ENCODE results near the gene GAB1.

The GAB1 gene

DNA sequence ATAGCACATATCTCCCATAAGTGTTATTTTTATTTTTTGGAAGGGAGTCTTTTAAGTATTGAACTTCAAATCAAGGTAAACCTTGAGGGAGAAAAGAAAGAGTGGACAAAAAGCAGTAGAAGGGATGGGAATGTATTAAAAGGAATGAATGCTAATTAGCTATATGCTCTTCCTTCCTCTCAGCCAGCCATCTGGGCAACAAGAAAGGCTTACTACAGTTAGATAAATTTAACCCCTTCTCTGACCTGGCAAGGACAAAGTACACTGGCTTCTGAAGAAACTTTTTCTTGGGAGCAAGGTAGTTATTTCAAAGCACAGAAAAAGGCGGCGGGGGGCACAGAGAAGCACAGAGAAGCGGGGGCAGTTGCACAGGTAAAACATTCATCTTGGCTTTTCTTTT is 54.6 kb downstream of the GAB1 start:
- no peak for DNase-seq

DNA sequence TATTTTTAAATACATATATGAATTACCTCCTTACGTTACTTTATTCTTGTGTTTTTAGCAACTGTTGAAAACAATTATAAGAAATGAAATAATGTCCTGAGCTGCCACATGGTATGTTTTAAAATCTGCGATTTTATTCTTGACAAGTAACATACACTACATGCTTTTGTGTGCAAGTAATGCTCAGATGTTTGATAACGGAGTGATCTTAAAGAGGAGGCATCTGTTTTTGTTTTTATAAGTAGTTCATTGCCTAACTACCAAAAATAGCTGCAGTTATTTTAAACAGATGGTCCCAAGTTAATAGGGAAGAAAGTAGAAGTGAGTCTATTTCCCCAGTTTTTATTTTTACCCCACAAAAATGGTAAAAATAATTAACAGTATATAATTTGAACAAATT is 55.2 kb downstream of the GAB1 start:
- DNase-seq, result no peak

DNA sequence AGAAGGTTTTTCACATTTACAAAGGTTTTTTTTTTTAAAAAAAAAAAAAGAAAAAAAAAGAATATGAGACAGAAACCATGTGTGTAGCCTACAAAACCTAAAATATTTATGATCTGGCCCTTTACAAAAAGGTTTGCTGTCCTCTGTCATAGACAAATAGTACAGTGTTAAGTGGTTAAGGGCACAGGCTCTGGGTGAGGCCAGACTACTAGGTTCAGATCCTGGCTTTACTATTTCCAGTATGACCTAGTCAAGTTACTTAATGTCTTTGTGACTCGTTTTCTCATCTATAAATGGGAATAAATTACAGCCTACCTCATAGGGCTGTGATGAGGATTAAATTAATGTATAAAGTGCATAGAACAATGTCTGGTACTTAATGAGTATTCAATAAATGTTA is 56.5 kb downstream of the GAB1 start:
- DNase-seq, result no peak

DNA sequence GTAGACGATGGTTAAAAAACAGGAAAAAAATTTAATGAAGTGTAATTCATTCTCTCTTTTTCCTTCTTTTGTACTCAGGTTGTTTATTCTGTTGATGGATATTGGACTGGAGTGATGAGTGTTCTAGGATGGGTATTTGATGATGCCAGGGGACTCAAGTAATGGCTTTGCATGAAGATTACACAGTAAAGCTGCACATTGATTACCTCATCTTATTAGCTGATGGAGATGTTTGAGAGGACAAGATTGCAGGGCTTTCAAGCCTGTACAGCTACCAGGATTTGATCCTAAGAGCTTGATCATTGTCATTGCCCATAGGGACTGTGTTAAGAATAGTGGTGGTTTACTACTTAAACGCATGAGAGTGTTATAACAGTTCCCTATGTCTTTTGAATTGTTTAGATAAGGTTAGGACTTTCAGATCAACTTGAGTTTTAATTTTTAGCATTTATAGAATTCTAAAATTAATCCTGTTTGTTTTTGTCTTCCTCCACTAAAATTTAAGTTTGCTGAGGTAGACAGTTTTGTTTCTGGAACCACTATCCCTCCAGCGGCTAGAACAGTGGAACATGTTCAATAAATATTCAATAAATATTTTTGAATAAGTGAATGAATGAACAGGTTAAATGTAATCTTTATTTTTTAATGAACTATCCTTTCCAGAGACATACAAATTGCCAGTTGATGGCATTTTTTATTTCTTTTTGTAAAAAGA is 58.2 kb downstream of the GAB1 start:
- DNase-seq, result no peak

DNA sequence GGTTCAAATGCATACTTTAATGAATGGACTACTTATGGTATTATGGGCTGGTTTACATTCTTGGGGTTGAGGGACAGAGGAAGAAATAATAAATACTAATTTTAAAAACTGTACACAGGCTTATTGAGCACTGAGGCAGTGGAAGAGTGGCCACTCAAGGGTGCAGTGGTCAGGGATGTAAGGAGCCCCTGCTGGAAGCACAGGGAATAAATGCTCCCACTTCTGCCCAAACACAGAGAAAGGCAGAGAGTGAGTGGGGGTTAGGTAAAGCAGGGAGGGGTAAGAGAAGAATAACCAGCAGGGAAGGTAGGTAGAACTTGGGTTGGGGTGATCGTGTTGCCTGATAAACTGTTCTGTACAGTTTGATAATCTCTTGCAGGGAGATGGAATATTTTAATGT is 60.0 kb downstream of the GAB1 start:
- DNase-seq, result no peak

DNA sequence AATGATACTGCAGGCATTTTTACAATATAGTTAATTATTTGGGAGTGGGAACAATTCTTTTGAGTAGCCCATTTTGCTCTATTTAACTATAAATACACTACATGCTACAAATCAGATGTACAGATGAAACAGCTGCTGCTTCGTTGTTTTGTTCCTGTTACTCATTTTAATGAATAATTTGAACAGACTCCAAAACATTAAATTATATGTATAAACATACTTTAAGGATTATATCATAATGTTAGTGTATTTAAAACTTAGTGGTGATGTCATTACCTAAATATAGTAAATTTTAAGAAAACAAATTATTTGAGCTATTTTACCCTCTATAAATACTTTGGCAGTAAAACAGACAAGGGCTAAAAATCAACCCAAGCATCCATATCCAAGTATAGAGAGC is 60.7 kb downstream of the GAB1 start:
- DNase-seq, result no peak

DNA sequence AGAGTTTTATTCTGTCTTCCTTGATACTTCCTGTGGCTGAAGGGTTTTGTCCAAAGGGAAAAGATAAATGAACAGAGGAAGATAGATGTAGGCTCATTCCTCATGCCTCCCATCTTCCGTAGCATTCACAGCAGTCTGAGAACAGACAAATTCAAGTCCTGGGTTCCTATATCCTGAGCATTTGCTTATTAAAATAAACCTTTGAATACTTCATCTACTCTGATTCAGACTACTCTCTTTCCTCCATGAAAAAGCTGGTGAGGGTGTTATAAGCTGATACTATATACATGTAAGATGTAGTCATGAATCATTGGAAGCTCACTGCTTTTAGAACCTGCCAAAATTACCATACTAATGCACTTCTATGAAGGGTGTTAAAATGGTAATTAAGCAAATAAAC is 61.2 kb downstream of the GAB1 start:
- DNase-seq, result no peak

DNA sequence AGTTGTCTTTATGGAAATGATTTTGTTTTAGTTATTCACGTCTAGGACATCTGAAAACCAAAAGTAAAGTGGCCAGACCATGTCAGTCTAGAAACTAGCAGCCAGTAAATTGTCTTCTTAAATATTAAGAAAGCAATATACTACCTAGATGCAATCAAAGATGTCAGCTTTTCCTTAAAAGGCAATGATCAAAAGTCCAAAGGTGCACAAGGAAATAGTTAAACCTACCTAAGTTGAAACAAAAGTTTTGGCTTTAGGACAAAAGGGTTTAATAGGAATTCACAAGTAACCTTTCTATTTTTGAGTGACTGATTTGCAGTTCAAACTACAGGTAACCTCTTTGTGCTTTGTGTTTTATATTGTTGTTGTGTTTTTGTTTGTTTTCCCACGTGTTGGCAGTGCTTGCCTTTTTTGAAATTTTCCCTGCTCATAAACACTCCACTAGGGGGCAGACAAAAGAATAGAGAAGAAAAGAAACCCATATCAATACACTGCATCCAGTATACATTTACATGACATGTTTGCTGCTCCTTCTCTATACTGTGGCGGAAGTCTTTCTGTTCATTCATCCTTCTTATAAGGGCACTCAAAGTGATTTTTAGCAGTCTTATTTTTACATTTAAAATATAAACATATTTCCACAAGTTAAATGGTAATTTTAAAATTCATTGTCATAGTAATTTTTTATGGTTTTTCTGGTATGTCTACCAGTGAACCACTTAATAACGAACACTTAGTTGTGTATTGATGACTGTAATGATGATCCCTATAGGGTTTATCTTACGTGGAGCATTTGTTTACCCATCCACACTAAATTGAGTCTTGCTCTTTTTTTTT is 62.7 kb downstream of the GAB1 start:
- no peak for DNase-seq

DNA sequence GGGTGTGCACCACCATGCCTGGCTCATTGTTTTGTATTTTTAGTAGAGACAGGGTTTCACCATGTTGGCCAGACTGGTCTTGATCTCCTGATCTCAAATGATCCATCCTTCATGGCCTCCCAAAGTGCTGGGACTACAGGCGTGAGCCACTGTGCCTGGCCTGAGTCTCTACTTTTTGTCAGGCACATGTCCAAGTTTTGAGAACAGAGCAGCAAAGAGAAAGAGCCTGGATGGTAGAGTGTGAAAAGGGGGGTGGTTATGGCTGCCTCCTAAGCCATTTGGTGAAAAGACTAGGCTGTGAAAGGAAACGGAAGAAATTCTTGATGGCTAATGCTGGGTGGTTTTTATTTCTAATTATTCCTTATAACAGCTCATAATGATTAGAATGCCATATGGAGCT is 63.4 kb downstream of the GAB1 start:
- no peak for DNase-seq

DNA sequence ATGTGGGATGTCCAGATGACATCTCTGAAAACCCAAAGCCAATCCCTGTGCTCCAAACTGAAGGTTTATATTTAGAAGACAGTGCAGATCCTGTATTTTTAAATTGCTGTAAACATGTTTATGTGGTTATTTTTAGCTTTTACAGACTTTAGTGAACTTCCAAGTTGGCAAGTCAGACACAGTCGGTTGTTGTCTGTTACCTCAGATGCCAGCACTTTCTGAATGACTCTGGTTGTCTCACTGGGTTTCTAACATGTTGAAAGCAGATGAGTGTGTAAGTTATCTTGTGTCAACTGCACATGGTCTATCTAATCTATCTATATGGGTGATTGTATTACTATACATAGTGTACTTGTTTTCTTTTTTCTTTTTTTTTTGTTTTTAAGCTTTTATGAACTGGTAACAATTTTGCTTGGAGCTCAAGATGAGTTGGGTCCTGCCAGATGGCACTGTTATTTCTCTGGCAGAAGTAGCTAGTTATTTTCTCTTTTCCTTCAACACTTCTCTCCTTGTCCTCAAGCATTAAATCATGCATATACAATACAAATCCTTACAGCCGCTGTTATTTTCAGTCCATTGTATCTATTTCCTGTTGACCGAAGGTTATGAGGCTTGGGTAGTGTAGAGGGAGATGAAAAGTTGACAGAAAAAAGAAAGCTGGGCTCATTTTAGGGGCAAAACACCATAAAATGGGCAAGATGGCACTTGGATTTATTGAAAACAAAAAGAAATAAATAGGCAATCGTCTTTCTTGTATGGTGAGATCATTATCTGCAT is 66.3 kb downstream of the GAB1 start:
- DNase-seq, result no peak

DNA sequence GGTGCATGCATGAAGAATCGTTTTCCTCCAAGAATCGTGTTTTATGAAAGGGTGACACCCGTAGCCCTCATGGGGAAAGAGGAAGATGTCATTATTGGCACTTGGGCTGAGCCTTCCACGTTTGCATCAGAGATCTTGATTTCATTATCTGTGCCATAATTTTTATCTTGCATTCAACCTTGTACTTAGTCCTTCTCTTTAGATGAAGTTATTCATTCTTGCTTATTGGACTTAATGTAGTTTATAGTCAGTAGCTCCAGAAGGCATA is 66.8 kb downstream of the GAB1 start:
- DNase-seq, result no peak

DNA sequence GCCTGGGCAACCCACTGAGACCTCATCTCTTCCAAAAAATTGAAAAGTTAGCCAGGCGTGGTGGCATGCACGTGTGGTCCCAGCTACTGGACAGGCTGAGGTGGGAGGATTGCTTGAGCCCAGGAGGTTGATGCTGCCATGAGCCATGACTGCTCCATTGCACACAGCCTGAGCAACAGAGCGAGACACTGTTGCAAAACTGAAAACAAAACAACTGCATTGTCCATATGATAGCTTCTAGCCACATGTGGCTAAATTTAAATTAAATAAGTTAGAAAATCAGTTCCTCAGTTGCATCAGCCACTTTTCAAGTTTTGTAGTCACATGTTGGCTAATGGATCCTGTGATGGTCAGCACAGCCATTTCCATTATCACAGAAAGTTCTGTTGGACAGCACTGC is 67.9 kb downstream of the GAB1 start:
- DNase-seq, result no peak

DNA sequence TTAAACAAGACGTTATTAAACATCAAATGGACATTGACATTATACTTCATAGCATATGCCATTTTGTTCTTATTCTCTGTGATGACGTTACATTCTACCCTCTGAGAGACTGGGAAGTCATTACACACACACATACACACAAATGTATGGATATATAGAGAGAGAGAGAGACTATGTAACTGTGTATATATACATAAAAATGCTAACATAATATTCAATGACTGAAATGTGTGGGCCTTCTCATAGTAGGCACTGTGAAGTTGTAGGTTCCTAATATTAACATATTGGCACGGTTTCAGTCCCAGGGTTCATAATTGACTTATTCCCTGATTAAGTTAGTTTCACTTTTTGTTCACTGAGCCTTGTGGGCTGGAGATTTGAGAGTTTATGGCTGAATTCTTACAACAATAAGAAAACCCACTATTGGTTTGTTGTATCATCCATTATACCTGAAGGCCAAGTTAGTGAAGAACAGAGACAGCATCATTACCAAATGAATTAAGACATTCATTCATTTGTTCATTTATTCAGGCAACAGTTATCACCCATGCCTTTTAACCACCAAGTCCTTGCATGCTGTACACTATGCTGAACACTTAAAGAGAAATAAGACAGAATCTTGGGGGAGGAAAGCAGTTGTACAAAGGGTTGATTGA is 68.5 kb downstream of the GAB1 start:
- no peak for DNase-seq

DNA sequence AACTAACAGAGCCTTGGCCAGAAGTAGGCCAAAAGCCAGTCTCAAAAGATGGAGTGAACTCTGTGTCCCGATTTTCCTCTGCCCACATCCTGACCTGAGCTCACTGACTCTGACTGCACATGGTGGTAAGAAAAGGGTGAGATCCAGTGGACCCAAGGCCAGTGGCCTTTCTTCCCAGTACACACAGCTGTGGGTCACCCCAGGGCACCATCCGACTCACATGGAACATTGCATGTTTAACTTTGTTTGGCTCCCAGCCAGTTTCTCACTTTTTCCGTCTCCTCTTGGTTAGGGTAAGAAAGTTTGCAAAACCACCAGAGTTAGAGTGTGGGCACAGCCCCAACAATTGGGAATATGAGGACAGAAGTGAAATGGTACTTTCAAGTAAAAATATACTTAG is 69.8 kb downstream of the GAB1 start:
- no peak for DNase-seq

DNA sequence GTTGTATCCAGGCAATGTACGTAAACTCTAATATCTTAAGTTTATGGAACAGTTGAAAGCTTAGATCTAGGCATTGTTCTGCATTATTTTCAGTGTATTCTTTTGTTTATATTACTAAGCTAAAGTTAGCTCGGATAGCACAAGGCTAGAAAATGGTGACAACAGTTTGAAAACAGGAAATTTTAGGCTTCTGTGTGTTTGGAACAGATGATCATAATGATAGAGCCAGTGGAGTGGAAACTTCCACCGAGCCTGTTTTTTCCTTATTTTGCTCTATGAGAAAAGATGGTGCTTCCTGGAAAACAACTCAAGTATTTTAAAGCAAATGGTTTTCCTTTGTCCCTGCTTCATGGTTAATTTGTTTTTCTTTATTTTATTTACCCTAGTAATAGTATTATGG is 70.8 kb downstream of the GAB1 start:
- no peak for DNase-seq

DNA sequence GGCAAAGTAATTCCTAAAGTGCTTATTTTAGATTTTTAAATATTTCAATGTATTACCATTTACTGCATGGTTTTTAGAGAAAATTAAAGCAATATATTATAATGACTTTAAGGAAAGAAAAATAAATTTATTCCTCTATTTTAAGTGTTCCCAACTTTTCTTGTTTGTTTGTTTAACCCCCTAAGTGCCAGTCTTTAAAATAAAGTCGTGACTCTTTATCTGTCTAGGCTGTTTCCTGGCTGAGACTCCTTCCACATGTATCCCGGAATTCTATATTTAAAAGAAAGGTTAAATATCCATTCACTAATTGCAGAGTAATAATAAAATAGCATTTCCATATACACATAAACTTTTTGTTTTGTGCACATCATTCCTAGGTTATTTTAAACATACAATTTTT is 71.2 kb downstream of the GAB1 start:
- no peak for DNase-seq

DNA sequence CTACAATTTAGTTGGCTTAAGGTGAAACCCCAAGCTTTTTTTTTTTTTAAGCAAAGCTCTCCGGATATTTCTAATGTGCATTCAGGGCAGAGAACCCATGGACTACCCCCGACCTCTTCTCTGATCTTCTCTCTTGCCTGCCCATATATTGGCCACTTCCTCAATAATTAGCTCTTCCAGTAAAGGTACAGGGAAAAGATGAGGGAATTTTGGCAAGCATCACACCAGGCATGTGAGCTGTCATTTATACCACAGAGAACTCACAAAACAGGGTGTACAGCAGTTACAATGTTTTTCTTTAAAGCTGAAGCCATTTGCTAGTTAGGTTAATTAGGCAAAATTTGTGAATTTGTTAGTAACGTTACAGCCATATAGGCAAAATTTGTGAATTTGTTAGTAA is 73.3 kb downstream of the GAB1 start:
- DNase-seq, result no peak

DNA sequence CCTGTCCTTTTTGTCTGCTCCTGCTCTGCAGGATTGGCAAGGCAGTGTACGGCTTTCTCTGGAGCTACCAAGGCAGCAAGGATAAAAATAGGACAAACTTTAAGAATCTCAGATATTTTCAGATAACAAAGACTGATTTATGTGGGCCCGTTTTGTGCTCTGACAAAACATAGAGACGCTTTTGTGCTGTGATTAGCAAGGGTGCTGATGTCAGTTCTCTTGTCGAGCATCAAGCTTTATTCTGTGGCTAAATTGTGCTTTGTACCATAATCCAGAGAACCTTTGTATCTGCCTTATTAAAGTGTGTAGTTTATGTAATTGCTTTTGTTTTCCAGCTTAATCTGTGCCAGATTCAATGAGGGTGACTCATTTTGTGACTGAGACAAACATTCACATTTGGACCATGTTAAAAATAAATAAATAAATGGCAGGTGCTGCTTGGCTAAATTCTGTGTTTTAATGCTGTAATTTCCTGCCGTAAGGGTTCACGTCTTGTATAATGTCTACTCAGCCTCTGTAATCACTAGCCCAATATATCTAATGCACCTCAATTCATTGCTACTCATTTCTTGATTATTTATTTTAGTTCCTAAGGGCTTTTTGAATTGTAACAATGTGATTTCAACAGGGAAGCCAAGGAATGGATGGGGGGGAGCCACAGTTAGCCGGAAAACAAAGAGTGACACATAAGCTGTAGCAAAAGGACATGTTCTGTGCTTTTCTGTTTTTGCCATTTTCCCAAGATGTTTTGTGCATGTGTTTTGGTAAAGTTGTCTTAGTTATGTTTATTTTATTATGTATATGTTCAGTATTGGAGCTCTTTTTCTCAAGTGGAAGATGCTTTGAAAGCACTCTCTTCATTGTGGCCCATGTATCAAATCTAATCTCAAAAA is 75.1 kb downstream of the GAB1 start:
- DNase-seq, result no peak

DNA sequence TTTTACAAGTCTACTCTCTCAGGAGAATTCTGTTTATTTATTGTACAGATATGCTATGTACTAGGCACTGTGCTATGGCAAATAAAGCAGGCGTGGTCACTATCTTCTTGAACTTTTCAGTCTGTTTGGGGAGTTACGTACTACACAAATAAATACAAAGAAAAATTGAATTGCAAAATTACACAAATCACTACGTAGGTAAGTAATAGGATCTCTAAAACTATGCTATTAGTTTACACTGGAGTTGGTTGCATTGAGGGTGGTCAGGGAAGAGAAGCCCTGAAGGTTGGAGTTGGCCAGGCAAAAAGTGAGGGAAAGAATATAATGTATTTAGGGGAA is 75.7 kb downstream of the GAB1 start:
- no peak for DNase-seq

DNA sequence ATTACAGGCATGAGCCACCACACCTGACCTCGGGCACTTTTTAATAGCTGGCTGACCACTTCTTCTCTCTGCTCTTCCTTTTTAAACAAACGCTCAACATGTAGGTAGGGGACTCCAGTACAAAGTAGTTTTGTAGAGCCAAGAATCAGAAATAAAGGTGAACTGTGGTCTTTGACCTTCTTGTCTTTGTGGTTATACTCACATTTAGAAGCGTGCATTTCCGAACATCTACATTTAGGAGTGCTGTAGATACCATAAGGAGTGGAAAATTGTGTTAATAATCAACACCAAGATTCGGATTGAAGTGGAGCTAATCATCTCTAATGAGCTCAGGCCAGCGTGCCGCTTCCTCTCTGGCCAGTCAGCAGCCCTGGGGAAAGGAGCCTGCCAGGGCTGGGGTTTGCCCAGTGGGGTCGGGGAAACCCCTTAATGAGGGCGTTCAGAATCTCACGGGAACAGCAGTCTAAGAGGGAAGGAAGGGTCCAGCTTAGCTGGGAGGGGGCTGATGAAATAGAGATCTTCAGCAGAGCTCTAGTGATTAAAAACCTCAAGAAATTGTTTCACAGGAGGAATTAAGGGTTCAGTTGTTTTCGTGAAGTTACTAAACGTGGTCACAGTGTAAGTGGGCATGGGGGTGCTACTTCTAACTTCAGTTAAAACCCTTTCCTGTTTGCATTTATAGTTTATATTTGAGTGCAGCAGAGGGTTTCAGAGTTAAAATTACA is 81.2 kb downstream of the GAB1 start:
- no peak for DNase-seq

DNA sequence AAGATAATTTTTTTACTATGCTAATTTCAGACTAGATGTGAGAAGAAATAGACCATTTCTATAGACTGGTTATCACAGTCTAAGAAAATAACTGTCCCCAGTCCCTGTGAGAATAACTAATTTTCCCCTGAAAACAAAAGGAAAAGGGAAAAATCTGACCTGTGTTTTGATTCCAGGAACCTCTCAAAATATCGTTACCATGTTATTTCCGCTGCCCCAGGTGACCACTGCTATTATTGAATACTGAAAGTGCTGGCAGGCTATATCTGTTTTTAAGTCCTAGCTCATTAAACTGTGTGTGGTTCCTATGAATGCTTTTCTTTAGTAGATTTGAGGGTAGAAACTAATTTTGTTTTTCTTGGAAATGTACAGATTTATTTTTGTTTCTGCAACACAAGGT is 83.6 kb downstream of the GAB1 start:
- DNase-seq, result no peak

DNA sequence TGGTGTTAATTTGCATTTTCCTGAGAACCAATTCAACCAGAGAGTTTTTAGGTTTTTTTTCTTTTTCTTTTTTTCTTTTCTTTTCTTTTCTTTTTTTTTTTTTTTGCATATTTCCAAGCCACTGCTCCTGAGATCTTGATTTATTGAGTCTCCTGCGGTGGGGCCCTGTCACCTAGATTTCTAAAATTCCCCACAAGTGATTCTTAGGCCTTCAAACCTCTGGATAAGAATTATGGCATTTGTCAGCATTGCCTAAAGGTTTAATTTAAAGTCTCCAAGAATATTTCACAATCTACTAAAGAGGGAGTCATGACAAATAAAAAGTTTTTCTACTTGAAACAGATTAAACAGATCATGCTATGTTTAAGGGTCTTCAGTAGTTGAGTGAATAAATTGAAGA is 84.9 kb downstream of the GAB1 start:
- DNase-seq, result no peak

All from activated gamma-delta T cell treated with Interleukin-2 at 50 U/mL for 16 hours (primary cell).